SK-N-SH (cell line): ENCODE results near the gene CDC16. TPM values are rescaled to one million over a fixed set of nuclear protein-coding genes. Genes with fewer than 3 reads are reported as not detected.

Source experiments
- CTCF ChIA-PET: fragments of 300-600, 350-600 bp; formaldehyde crosslinking; extraction: SDS; loops from one replicate; lab custom pipeline; 2021; lab: Yijun Ruan, JAX
- POLR2A ChIA-PET: fragments of 350-600 bp; sonication (Branson Sonifier 250); formaldehyde crosslinking; extraction: SDS; loops from one replicate; lab custom pipeline; 2020; ENCODE audit warnings: antibody characterized with exemption, inconsistent platforms; lab: Yijun Ruan, JAX
- DNase-seq: peaks from one replicate; pipeline ENCODE4 v3.0.0; 2012
- H2AFZ ChIP-seq: fragments of 200-600 bp; sonication (generic); 2 replicates; pipeline ENCODE4 v1.8.1; 2016; ENCODE audit warnings: antibody characterized with exemption, mild to moderate bottlenecking, low read depth
- H3F3A ChIP-seq: fragments of 200-600 bp; sonication (generic); replicated peaks from 2 replicates; pipeline ENCODE3; 2016; ENCODE audit warnings: antibody characterized with exemption, mild to moderate bottlenecking; ENCODE audit not compliant: insufficient read depth
- H3K27ac ChIP-seq, 2 experiments: fragments of 200-500 bp in 1 of 2; fragments of 200-600 bp in 1 of 2; sonication (Bioruptor generic) in 1 of 2; sonication (generic), shearing (Covaris generic) in 1 of 2; 2 replicates each; pipeline versions ENCODE4 v1.5.1 to v1.6.1; 2014 to 2016; ENCODE audit warnings: low read depth in 2 of 2, inconsistent platforms in 1 of 2, low read length in 1 of 2, mild to moderate bottlenecking in 1 of 2, mixed read lengths in 1 of 2
- H3K27me3 ChIP-seq: fragments of 200-600 bp; sonication (generic), shearing (Covaris generic); 2 replicates; pipeline ENCODE4 v1.6.1; 2016; ENCODE audit warnings: mixed run types; ENCODE audit not compliant: insufficient read depth
- H3K36me3 ChIP-seq, 2 experiments: fragments of 200-500 bp in 1 of 2; fragments of 200-600 bp in 1 of 2; sonication (Bioruptor generic) in 1 of 2; sonication (generic) in 1 of 2; replicated peaks in 1 of 2; 2 replicates each; pipeline versions ENCODE3 to v1.5.1; 2014 to 2016; ENCODE audit warnings: low read length in 1 of 2, mild to moderate bottlenecking in 1 of 2; ENCODE audit not compliant: insufficient read depth in 2 of 2, control insufficient read depth in 1 of 2
- H3K4me1 ChIP-seq, 2 experiments: fragments of 200-500 bp in 1 of 2; fragments of 200-600 bp in 1 of 2; sonication (Bioruptor generic) in 1 of 2; sonication (generic), shearing (Covaris generic) in 1 of 2; 2 replicates each; pipeline versions ENCODE4 v1.5.1 to v1.6.1; 2014 to 2016; ENCODE audit warnings: low read depth in 1 of 2, low read length in 1 of 2, mixed run types in 1 of 2; ENCODE audit not compliant: insufficient read depth in 2 of 2, control insufficient read depth in 1 of 2
- H3K4me2 ChIP-seq: fragments of 200-600 bp; sonication (generic), shearing (Covaris generic); 2 replicates; pipeline ENCODE4 v1.6.1; 2017; ENCODE audit warnings: mixed run types
- H3K4me3 ChIP-seq, 2 experiments: fragments of 200-500 bp in 1 of 2; fragments of 200-600 bp in 1 of 2; sonication (Bioruptor generic) in 1 of 2; sonication (generic), shearing (Covaris generic) in 1 of 2; 2 replicates each; pipeline versions ENCODE4 v1.5.1 to v1.8.1; 2014 to 2016; ENCODE audit warnings: low read depth in 2 of 2, inconsistent platforms in 1 of 2, low read length in 1 of 2, mild to moderate bottlenecking in 1 of 2, mixed read lengths in 1 of 2, moderate library complexity in 1 of 2
- H3K79me2 ChIP-seq: fragments of 200-600 bp; sonication (generic); 2 replicates; pipeline ENCODE4 v1.8.1; 2017; ENCODE audit warnings: mild to moderate bottlenecking; ENCODE audit not compliant: insufficient read depth
- H3K9ac ChIP-seq: fragments of 200-600 bp; sonication (generic); 2 replicates; pipeline ENCODE4 v1.6.1; 2017; ENCODE audit warnings: mixed run types
- H3K9me2 ChIP-seq: fragments of 200-600 bp; sonication (generic); 2 replicates; pipeline ENCODE4 v1.6.1; 2017; ENCODE audit warnings: mixed run types
- H3K9me3 ChIP-seq: fragments of 200-600 bp; sonication (generic); 2 replicates; pipeline ENCODE4 v1.6.1; 2017; ENCODE audit warnings: mixed run types, mild to moderate bottlenecking, moderate library complexity
- H4K20me1 ChIP-seq: fragments of 200-600 bp; sonication (generic); 2 replicates; pipeline ENCODE4 v1.6.1; 2017; ENCODE audit warnings: mild to moderate bottlenecking, mixed run types; ENCODE audit not compliant: insufficient read depth
- ELF1 ChIP-seq: IDR thresholded peaks from 2 replicates; pipeline ENCODE4 v1.4.0; 2012
- FOSL2 ChIP-seq: IDR thresholded peaks from 2 replicates; pipeline ENCODE4 v1.4.0; 2012; ENCODE audit warnings: low read depth, mild to moderate bottlenecking, moderate library complexity, borderline replicate concordance
- FOXJ3 ChIP-seq: sonication (generic); formaldehyde crosslinking; IDR thresholded peaks from 2 replicates; pipeline ENCODE4 v1.5.1; 2020; ENCODE audit warnings: mild to moderate bottlenecking, missing genetic modification reagents
- GATA2 ChIP-seq: sonication (generic); formaldehyde crosslinking; IDR thresholded peaks from 2 replicates; pipeline ENCODE4 v1.5.0; 2020; ENCODE audit warnings: mild to moderate bottlenecking, missing genetic modification reagents
- JUND ChIP-seq: IDR thresholded peaks from 2 replicates; pipeline ENCODE4 v1.4.0; 2012
- MAX ChIP-seq: IDR thresholded peaks from 2 replicates; pipeline ENCODE4 v1.4.0; 2012; ENCODE audit warnings: low read depth
- MEF2A ChIP-seq: IDR thresholded peaks from 2 replicates; pipeline ENCODE4 v1.4.0; 2012; ENCODE audit warnings: low read depth, borderline replicate concordance
- MXI1 ChIP-seq: IDR thresholded peaks from 2 replicates; pipeline ENCODE4 v1.6.1; 2012; ENCODE audit warnings: mild to moderate bottlenecking, low read depth, low read length, improper control_type of control experiment
- POLR2AphosphoS5 ChIP-seq: IDR thresholded peaks from 2 replicates; pipeline ENCODE4 v1.6.1; 2012; ENCODE audit warnings: low read depth, low read length
- RAD21 ChIP-seq: IDR thresholded peaks from 2 replicates; pipeline ENCODE4 v1.6.1; 2012; ENCODE audit warnings: mild to moderate bottlenecking, low read length
- RFX5 ChIP-seq: IDR thresholded peaks from 2 replicates; pipeline ENCODE4 v1.6.1; 2012; ENCODE audit warnings: mild to moderate bottlenecking, improper control_type of control experiment, low read length
- TCF12 ChIP-seq: IDR thresholded peaks from 2 replicates; pipeline ENCODE4 v1.4.0; 2012
- USF1 ChIP-seq: IDR thresholded peaks from 2 replicates; pipeline ENCODE4 v1.4.0; 2012; ENCODE audit warnings: low read depth, borderline replicate concordance
- WGBS: methylation state at CpG from one replicate; pipeline ENCODE4 v1.1.6; 2017; ENCODE audit warnings: low lambda C conversion rate; 5-methylcytosine and 5-hydroxymethylcytosine counted together
- polyA plus RNA-seq, 3 experiments: library from polyadenylated mRNA; depleted of rRNA; stranded (reverse); fragments of >200 nt; gene quantifications; 2 replicates each; pipeline ENCODE4 v1.2.3, GENCODE V29; 2012
- TF ChIP-seq, protein P1 (sequence below): IDR thresholded peaks from 2 replicates; pipeline ENCODE4 v1.6.1; 2012; ENCODE audit warnings: mild to moderate bottlenecking, low read depth, low read length, moderate library complexity

CDC16 gene
- polyA plus RNA-seq, 1 of the 3 experiments (the other 2 are of a cell fraction), result 56.9 TPM

DNA sequence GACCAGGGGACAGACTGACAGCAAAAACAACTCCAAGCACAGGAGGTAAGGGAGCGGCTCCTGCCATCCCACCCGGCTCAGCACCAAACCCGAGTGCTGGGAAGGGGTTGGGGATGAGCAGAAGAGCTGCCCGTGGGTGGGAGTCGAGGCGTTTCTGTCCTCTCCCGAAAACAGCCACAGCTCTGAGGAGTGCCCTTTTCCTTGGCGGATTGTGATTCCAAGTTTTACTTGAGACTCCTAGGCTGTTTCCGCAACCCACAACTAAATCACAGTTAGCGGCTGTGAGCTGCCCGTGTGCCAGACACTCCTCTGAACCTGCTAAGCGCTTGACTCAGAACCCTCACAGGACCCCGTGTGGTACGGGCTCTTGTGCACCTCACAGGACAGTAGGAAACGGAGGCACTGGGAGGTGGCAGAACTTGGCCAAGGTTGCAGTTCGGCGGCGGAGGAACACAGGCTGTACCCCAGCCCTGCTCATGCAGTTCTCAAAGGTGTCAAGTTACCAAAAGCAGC lies 34.2 kb upstream of the CDC16 start (continued):
- TF ChIP-seq, protein P1, sequence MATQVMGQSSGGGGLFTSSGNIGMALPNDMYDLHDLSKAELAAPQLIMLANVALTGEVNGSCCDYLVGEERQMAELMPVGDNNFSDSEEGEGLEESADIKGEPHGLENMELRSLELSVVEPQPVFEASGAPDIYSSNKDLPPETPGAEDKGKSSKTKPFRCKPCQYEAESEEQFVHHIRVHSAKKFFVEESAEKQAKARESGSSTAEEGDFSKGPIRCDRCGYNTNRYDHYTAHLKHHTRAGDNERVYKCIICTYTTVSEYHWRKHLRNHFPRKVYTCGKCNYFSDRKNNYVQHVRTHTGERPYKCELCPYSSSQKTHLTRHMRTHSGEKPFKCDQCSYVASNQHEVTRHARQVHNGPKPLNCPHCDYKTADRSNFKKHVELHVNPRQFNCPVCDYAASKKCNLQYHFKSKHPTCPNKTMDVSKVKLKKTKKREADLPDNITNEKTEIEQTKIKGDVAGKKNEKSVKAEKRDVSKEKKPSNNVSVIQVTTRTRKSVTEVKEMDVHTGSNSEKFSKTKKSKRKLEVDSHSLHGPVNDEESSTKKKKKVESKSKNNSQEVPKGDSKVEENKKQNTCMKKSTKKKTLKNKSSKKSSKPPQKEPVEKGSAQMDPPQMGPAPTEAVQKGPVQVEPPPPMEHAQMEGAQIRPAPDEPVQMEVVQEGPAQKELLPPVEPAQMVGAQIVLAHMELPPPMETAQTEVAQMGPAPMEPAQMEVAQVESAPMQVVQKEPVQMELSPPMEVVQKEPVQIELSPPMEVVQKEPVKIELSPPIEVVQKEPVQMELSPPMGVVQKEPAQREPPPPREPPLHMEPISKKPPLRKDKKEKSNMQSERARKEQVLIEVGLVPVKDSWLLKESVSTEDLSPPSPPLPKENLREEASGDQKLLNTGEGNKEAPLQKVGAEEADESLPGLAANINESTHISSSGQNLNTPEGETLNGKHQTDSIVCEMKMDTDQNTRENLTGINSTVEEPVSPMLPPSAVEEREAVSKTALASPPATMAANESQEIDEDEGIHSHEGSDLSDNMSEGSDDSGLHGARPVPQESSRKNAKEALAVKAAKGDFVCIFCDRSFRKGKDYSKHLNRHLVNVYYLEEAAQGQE, result no peak
- no peak for TF ChIP-seq MEF2A
- no peak for TF ChIP-seq ELF1
- TF ChIP-seq USF1, result no peak

- TF ChIP-seq MEF2A, result no peak
- TF ChIP-seq JUND, result no peak
- TF ChIP-seq MXI1, result no peak
- no peak for TF ChIP-seq RFX5
- TF ChIP-seq, protein P1, result no peak
- TF ChIP-seq TCF12, result no peak
- TF ChIP-seq MAX, result no peak
- no peak for TF ChIP-seq FOSL2
- TF ChIP-seq POLR2AphosphoS5, result no peak
- TF ChIP-seq RAD21, result no peak
- no peak for TF ChIP-seq FOXJ3 (CRISPR knock-in tag)
- TF ChIP-seq GATA2 (CRISPR knock-in tag), result no peak
- no peak overlapping the region for H3K27ac ChIP-seq
- no peaks in the 10 kb centered on the region for H3K36me3 ChIP-seq
- H3K27me3 ChIP-seq, result no peaks in the 10 kb centered on the region
- WGBS, result 40% methylated on average over 6 of the region's 6 CpGs
- H3K79me2 ChIP-seq, result no peaks in the 10 kb centered on the region
- no peak overlapping the region for H2AFZ ChIP-seq
- POLR2A ChIA-PET, result no interaction called here
- H3K9ac ChIP-seq, result no peak overlapping the region
- H3K9me2 ChIP-seq, result no peaks in the 10 kb centered on the region
- H3F3A ChIP-seq, result no peaks in the 10 kb centered on the region
- H4K20me1 ChIP-seq, result no peaks in the 10 kb centered on the region
- no peak for DNase-seq
- H3K4me3 ChIP-seq, result no peak overlapping the region
- no peaks in the 10 kb centered on the region for H3K9me3 ChIP-seq
- CTCF ChIA-PET, result interaction anchor here (1.2 kb wide), 1 partner anchor 9 kb away, joined by 4 read pairs; no protein-coding TSS in a partner anchor
- no peak overlapping the region for H3K4me2 ChIP-seq
- H3K4me1 ChIP-seq, result no peaks in the 10 kb centered on the region; a peak in 1 of 4 replicates
Measured at GRCh38 chr13:114202581-114202980, 32.1 kb upstream of the CDC16 start.
